ENCODE measurements around the gene OSBPL7.

DNA sequence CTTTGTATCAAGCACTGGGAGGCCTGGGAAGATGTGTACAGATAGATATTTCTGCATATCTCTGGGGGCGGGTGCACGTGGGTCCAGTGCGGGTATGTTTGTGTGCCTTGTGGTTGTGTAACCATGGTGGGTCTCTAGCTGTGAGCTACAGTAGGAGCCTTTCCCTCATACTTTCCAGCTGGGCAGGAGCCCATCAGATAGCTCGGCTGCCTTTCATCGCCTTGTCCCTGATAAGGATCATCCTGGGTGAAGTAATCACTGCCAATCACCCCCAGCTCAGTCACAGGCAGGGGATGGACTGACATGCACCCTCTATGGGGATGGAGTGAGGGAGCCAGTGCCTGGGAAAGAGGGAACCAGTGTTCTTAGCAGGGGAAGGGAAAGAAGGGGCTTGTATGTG lies 22.6 kb upstream of the OSBPL7 start:
- TF ChIP-seq POLR2AphosphoS5 (IDR thresholded peaks at IDR 0.05; ENCODE audit: low read depth, low read length) (no peak), TCF7L2 (IDR thresholded peaks at IDR 0.05; ENCODE audit: low read depth, low read length) (no peak), SIN3A (IDR thresholded peaks at IDR 0.05; ENCODE audit: borderline replicate concordance, insufficient read depth, low read depth, low read length) (no peak)
- TF ChIP-seq, protein P1, sequence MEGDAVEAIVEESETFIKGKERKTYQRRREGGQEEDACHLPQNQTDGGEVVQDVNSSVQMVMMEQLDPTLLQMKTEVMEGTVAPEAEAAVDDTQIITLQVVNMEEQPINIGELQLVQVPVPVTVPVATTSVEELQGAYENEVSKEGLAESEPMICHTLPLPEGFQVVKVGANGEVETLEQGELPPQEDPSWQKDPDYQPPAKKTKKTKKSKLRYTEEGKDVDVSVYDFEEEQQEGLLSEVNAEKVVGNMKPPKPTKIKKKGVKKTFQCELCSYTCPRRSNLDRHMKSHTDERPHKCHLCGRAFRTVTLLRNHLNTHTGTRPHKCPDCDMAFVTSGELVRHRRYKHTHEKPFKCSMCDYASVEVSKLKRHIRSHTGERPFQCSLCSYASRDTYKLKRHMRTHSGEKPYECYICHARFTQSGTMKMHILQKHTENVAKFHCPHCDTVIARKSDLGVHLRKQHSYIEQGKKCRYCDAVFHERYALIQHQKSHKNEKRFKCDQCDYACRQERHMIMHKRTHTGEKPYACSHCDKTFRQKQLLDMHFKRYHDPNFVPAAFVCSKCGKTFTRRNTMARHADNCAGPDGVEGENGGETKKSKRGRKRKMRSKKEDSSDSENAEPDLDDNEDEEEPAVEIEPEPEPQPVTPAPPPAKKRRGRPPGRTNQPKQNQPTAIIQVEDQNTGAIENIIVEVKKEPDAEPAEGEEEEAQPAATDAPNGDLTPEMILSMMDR (IDR thresholded peaks at IDR 0.05): no peak
- TF ChIP-seq, protein P2, sequence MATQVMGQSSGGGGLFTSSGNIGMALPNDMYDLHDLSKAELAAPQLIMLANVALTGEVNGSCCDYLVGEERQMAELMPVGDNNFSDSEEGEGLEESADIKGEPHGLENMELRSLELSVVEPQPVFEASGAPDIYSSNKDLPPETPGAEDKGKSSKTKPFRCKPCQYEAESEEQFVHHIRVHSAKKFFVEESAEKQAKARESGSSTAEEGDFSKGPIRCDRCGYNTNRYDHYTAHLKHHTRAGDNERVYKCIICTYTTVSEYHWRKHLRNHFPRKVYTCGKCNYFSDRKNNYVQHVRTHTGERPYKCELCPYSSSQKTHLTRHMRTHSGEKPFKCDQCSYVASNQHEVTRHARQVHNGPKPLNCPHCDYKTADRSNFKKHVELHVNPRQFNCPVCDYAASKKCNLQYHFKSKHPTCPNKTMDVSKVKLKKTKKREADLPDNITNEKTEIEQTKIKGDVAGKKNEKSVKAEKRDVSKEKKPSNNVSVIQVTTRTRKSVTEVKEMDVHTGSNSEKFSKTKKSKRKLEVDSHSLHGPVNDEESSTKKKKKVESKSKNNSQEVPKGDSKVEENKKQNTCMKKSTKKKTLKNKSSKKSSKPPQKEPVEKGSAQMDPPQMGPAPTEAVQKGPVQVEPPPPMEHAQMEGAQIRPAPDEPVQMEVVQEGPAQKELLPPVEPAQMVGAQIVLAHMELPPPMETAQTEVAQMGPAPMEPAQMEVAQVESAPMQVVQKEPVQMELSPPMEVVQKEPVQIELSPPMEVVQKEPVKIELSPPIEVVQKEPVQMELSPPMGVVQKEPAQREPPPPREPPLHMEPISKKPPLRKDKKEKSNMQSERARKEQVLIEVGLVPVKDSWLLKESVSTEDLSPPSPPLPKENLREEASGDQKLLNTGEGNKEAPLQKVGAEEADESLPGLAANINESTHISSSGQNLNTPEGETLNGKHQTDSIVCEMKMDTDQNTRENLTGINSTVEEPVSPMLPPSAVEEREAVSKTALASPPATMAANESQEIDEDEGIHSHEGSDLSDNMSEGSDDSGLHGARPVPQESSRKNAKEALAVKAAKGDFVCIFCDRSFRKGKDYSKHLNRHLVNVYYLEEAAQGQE (IDR thresholded peaks at IDR 0.05; ENCODE audit: insufficient read depth in 1 of 2, low read depth in 2 of 2, low read length in 1 of 2): no peak

All from Panc1 (cell line).